Peyer's patch (tissue), 4 donors: Measurements from ENCODE around the gene LINC00237. TPM values are rescaled to one million over a fixed set of nuclear protein-coding genes. Genes with fewer than 3 reads are reported as not detected.

Source experiments
- DNase-seq, 3 donors: peaks; one replicate each; pipeline ENCODE4 v3.0.0-alpha.2; 2017 to 2019
- H3K27ac ChIP-seq, 4 donors: fragments of 200-600 bp; sonication (generic); one replicate each; pipeline ENCODE4 v1.5.1; 2016 to 2019
- H3K27me3 ChIP-seq, 2 donors: fragments of 200-600 bp; sonication (generic); one replicate each; pipeline ENCODE4 v1.5.1; 2019
- H3K36me3 ChIP-seq, 3 donors: fragments of 200-600 bp; sonication (generic); one replicate each; pipeline ENCODE4 v1.5.1; 2016 to 2019
- H3K4me1 ChIP-seq, 4 donors: fragments of 200-600 bp; sonication (generic); one replicate each; pipeline ENCODE4 v1.5.1; 2016 to 2019
- H3K4me3 ChIP-seq, 4 donors: fragments of 200-600 bp; sonication (generic); 1 replicate in 3 of 4; 2 replicates in 1 of 4; pipeline ENCODE4 v1.5.1; 2016 to 2019; ENCODE audit warnings: mild to moderate bottlenecking in 1 of 4
- H3K9me3 ChIP-seq, 4 donors: fragments of 200-600 bp; sonication (generic); one replicate each; pipeline ENCODE4 v1.5.1; 2016 to 2019; ENCODE audit warnings: mild to moderate bottlenecking in 1 of 4
- POLR2A ChIP-seq, 2 donors: fragments of 450-650 bp; IDR thresholded peaks; one replicate each; pipeline ENCODE4 v1.5.1; 2017; ENCODE audit warnings: antibody characterized with exemption in 2 of 2, mild to moderate bottlenecking in 2 of 2, moderate library complexity in 2 of 2
- total RNA-seq, 4 donors: library from RNA; depleted of rRNA; stranded (reverse); fragments of >200 nt; gene quantifications; one replicate each; pipeline ENCODE4 v1.1.0, GENCODE V29; 2016
- TF ChIP-seq, protein P1 (sequence below), 6 experiments: fragments of 450-650 bp in 4 of 6; fragments of 200-600 bp in 2 of 6; sonication (generic) in 1 of 6; IDR thresholded peaks; one replicate each; pipeline ENCODE4 v1.5.1; 2017 to 2019; ENCODE audit warnings: antibody characterized with exemption in 6 of 6, mild to moderate bottlenecking in 3 of 6, moderate library complexity in 1 of 6

LINC00237 gene
- total RNA-seq, 4 donors from 2014 or later = not detected

- no peak overlapping the region for H3K4me3 ChIP-seq
- H3K36me3 ChIP-seq = no peaks in the 10 kb centered on the region
- no peaks in the 10 kb centered on the region for H3K4me1 ChIP-seq
- TF ChIP-seq POLR2A (IDR thresholded peaks at IDR 0.05) = no peak
- TF ChIP-seq, protein P1, sequence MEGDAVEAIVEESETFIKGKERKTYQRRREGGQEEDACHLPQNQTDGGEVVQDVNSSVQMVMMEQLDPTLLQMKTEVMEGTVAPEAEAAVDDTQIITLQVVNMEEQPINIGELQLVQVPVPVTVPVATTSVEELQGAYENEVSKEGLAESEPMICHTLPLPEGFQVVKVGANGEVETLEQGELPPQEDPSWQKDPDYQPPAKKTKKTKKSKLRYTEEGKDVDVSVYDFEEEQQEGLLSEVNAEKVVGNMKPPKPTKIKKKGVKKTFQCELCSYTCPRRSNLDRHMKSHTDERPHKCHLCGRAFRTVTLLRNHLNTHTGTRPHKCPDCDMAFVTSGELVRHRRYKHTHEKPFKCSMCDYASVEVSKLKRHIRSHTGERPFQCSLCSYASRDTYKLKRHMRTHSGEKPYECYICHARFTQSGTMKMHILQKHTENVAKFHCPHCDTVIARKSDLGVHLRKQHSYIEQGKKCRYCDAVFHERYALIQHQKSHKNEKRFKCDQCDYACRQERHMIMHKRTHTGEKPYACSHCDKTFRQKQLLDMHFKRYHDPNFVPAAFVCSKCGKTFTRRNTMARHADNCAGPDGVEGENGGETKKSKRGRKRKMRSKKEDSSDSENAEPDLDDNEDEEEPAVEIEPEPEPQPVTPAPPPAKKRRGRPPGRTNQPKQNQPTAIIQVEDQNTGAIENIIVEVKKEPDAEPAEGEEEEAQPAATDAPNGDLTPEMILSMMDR (IDR thresholded peaks at IDR 0.05) = no peak
- H3K27me3 ChIP-seq = no peaks in the 10 kb centered on the region
- DNase-seq = no peak
- no peak overlapping the region for H3K27ac ChIP-seq
- H3K9me3 ChIP-seq = no peaks in the 10 kb centered on the region
Measured at GRCh38 chr20:21075471-21075870, 30.7 kb downstream of the LINC00237 start.

DNA sequence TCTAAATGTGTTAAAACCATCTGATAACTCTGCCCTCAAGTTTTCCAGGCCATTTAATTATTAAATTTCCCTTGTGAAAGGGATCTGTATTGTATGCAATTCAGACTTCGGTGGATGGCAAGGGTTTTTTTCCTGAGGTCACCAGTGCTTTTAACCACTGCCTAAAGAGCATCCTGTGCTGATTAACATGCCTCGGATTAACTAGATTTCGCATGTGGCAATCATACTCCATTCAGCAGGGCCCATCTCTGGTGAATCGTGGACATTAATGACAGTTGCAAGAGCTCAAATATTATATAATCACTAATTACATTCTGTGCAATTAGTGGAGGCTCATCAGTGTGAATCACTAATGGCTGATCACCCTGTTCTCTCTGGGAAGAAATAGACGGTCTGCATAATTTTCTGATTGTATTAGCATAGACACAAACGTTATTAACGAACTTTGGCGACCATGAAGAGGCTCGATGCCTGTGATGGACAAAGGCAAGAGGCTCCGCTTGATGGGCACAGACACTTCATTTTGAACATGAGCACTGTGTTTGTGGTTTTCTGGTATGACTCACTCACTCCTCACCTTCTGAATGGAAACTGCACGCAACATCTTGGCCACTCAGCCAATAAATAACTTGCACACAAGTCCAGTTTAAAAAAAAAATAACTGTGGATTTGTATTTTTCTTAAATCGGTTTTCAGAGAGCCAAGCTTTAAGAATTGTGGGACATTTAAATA, 31.4 kb downstream of the LINC00237 start:
- Histone ChIP-seq H3K9me3 (no peaks in the 10 kb centered on the region), H3K27me3 (no peaks in the 10 kb centered on the region), H3K4me3 (no peak overlapping the region), H3K27ac (no peak overlapping the region), H3K36me3 (no peaks in the 10 kb centered on the region), H3K4me1 (no peaks in the 10 kb centered on the region)
- TF ChIP-seq POLR2A (IDR thresholded peaks at IDR 0.05) = no peak
- TF ChIP-seq, protein P1 (IDR thresholded peaks at IDR 0.05) = no peak
- no peak for DNase-seq

- TF ChIP-seq POLR2A (IDR thresholded peaks at IDR 0.05) = no peak
- TF ChIP-seq, protein P1 (IDR thresholded peaks at IDR 0.05) = no peak
- H3K9me3 ChIP-seq = no peaks in the 10 kb centered on the region
- no peaks in the 10 kb centered on the region for H3K36me3 ChIP-seq
- no peak overlapping the region for H3K27ac ChIP-seq
- no peaks in the 10 kb centered on the region for H3K27me3 ChIP-seq
- no peak for DNase-seq
- no peaks in the 10 kb centered on the region for H3K4me1 ChIP-seq
- H3K4me3 ChIP-seq = no peak overlapping the region
Measured at GRCh38 chr20:21067255-21067654, 38.9 kb downstream of the LINC00237 start.

DNA sequence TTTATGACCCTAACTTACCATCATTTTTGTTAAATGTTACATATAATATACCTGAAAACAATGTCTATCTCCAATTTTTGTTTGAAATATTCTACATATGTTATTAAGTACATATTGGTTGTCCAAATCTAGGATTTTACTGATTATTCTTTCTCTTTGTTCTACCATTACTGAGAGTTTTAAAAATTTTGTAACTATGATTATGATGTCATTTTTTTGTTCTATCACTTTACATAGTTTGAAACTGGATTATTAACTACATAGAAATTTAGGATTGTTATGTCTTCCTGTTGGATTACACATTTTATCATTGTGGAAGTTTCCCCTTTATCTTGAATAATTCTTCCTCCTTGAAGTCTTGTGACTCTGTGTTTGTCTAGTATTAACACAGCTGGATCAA, 41.2 kb downstream of the LINC00237 start:
- Histone ChIP-seq H3K4me3 (no peak overlapping the region), H3K9me3 (no peaks in the 10 kb centered on the region), H3K27ac (no peak overlapping the region), H3K36me3 (no peaks in the 10 kb centered on the region), H3K4me1 (no peaks in the 10 kb centered on the region), H3K27me3 (no peaks in the 10 kb centered on the region)
- TF ChIP-seq, protein P1 (IDR thresholded peaks at IDR 0.05) = no peak
- TF ChIP-seq POLR2A (IDR thresholded peaks at IDR 0.05) = no peak
- no peak for DNase-seq

- H3K4me1 ChIP-seq = no peaks in the 10 kb centered on the region
- TF ChIP-seq, protein P1 (IDR thresholded peaks at IDR 0.05) = no peak
- no peak for TF ChIP-seq POLR2A (IDR thresholded peaks at IDR 0.05)
- no peak overlapping the region for H3K4me3 ChIP-seq
- H3K36me3 ChIP-seq = no peaks in the 10 kb centered on the region
- no peak overlapping the region for H3K27ac ChIP-seq
- no peaks in the 10 kb centered on the region for H3K27me3 ChIP-seq
- DNase-seq = no peak
- H3K9me3 ChIP-seq = no peaks in the 10 kb centered on the region
Measured at GRCh38 chr20:21063276-21063675, 42.9 kb downstream of the LINC00237 start.
